Omental fat pad (tissue), 4 donors: ENCODE results near the gene MSI1. TPM values are rescaled to one million over a fixed set of nuclear protein-coding genes. Genes with fewer than 3 reads are reported as not detected.

Source experiments
- ATAC-seq: fragments of 150-250 bp; one replicate; pipeline ENCODE4 v1.9.1; 2016; ENCODE audit warnings: mild to moderate bottlenecking, moderate library complexity; ENCODE audit not compliant: low FRiP score
- DNase-seq: peaks from one replicate; pipeline ENCODE4 v3.0.0-alpha.2; 2019; ENCODE audit warnings: low spot score
- CTCF ChIP-seq, 3 donors: fragments of 450-650 bp; IDR thresholded peaks; one replicate each; pipeline ENCODE4 v1.5.1; 2016 to 2017; ENCODE audit warnings: antibody characterized with exemption in 3 of 3, mild to moderate bottlenecking in 3 of 3, moderate library complexity in 2 of 3
- total RNA-seq, 4 donors: library from RNA; depleted of rRNA; stranded (reverse); fragments of >200 nt; gene quantifications; one replicate each; pipeline ENCODE4 v1.1.0, GENCODE V29; 2016

Gene MSI1
- total RNA-seq, 4 donors from 2014 or later = 0.13 to 2.0 (median 0.37) TPM; not detected in 1

DNA sequence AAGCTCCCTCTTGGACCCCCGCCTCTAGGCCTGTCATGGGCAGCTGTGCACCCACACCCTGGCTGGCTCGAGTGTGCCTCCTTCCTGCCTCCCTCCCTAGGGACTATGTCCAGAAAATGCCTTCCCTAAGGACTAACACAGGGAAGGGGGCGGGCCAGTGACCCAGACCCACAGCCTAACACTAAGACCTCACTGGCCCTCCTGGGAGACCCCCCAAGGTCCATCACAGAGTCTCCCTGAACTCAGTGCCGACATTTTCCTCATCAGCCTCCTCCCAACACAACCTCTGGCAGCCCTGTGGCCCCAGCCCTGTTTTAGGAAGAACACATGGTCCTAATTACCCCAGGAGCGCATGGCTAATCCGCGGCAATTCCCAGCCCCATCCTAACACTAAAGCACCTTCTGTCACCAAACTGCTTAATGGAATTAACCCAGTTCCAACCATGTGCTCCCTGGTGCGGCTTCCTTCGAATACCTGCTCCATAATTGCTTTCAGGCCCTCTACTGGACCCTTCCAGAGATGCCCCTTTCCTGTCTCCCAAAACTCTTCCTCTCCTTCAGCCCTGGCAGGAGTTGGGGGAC lies 5.6 kb downstream of the MSI1 start:
- no peak for DNase-seq
- no peak for TF ChIP-seq CTCF (IDR thresholded peaks at IDR 0.05)
- no peak for ATAC-seq

GRCh38 chr12:120362516-120363273 lies 6.3 kb downstream of the MSI1 start:
- no peak for TF ChIP-seq CTCF (IDR thresholded peaks at IDR 0.05)
- ATAC-seq (no peak), DNase-seq (no peak)

- DNase-seq = no peak
- no peak for ATAC-seq
- TF ChIP-seq CTCF (IDR thresholded peaks at IDR 0.05) = no peak
Observed at GRCh38 chr12:120361506-120362208, 7.3 kb downstream of the MSI1 start.

DNA sequence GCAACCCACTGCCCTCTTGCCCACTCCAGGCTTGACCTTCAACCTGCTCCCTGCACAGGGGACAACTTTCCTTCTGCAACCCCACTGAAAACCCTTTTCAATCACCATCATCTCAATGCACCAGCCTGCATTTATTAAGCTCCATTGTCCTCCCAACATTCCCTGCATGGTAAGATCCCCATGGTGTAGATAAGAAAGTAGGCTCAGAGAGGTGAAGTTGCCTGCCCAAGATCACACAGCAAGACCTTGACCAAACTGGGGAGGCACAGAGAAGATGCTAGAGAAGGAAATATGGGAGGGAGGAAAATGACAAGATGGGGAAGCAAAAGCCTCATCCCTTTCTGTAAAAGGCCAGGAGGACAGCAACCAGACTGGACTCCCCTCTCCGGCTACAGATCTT lies 9.8 kb downstream of the MSI1 start:
- no peak for TF ChIP-seq CTCF (IDR thresholded peaks at IDR 0.05)
- no peak for DNase-seq
- no peak for ATAC-seq

GRCh38 chr12:120358412-120359100 lies 10.4 kb downstream of the MSI1 start:
- DNase-seq = no peak
- no peak for TF ChIP-seq CTCF (IDR thresholded peaks at IDR 0.05)

GRCh38 chr12:120357104-120357503 lies 11.9 kb downstream of the MSI1 start:
- no peak for DNase-seq
- TF ChIP-seq CTCF (IDR thresholded peaks at IDR 0.05) = no peak
- ATAC-seq = no peak

More at GRCh38 chr12:120358412-120359100, 10.4 kb downstream of the MSI1 start:
- no peak for ATAC-seq
